GM19324 (cell line): ENCODE measurements around the gene GH2.
"Not testable (repeated sequence)": the region's sequence is repeated elsewhere in the genome, so short reads cannot be mapped to it uniquely, and the experiment has no call there.

Experiments used
- ATAC-seq: cut with Tn5 transposase; IDR thresholded peaks from one replicate; pipeline ENCODE4 v1.9.1; 2021; ENCODE audit warnings: mild to moderate bottlenecking, moderate library complexity; ENCODE audit not compliant: unreplicated experiment, low FRiP score

GH2 gene

DNA sequence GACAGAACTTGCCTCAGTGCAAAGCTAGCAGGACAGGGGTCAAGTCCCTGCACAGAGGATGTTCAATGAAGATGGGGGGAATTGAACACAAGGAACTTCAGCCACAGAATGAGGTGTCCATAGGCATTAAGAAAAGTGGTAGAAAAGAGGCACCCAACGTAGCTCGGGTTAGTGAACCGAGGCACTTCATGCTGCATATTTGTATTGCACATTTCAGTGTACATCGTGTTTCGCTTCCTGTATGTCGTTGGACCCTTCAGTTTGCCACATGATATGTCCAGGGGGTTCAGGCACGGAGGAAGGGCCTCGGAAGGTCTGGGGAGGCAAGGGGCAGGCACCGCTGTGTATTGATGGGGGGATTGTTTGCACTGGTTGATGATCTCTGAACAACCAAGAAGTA lies 3.3 kb downstream of the GH2 start:
- not testable (repeated sequence) for ATAC-seq

DNA sequence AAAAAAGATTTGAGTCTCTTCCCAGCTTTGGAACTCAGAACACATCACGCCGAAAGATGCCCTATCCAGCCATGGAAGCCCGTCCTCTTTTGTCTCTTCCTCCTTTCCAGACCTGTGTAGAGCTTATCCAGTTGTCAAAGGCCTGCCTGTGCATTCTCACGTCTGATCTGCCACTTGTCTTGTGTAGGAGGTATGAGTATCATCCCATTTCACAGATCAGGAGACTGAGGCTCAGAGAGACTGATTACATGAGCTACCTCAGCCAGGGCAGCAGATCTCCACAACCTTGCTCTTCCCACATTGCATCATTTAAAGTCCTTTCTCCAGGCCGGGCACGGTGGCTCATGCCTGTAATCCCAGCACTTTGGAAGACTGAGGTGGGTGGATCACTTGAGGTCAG lies 7.1 kb downstream of the GH2 start:
- not testable (repeated sequence) for ATAC-seq

DNA sequence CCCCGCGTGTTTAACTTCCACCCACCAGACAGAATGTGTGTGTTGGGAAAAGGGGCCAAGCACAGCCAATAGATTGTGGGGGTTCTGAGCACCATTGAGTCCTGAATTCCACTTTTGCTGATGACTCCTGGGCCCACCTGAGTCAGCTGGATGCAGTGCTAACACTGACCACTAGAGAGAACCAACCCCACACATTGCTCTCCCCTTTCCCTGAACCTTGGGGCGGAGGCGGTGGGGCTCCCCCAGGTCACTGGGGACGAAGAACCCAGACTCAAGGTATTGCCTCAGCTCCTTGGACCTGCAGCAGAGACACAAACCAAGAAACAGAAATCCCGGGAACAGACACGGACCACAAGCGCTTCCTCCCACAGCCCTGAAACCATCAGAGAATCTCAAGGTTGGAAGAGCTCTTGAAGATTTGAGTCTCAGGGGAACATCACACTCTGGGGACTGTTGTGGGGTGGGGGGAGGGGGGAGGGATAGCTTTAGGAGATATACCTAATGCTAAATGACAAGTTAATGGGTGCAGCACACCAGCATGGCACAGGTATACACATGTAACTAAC lies 7.6 kb downstream of the GH2 start:
- not testable (repeated sequence) for ATAC-seq

DNA sequence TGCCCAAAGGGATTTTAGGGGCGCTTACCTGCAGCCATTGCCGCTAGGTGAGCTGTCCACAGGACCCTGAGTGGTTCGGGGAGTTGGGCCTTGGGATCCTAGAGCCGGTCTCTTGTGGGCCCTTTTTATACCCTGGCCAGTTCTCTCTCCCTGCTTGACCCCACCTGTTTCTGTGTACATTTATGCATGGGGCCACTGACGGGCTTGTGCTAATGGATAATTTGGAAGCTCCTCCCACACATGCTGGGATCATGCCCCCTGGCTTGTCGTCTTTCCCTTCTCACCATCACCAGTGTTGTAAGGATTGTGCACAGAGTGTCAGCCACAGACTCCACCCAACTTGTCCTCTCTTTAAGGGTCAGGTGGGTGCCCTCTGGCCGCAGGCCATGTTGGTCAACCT lies 8.2 kb downstream of the GH2 start, which contains the start of gene CSH2:
CSH2 (minus strand) TSS at position 101 of the 400 bp plus-strand sequence; CDS start at position 38, 63 bp downstream.
- ATAC-seq, result not testable (repeated sequence)

DNA sequence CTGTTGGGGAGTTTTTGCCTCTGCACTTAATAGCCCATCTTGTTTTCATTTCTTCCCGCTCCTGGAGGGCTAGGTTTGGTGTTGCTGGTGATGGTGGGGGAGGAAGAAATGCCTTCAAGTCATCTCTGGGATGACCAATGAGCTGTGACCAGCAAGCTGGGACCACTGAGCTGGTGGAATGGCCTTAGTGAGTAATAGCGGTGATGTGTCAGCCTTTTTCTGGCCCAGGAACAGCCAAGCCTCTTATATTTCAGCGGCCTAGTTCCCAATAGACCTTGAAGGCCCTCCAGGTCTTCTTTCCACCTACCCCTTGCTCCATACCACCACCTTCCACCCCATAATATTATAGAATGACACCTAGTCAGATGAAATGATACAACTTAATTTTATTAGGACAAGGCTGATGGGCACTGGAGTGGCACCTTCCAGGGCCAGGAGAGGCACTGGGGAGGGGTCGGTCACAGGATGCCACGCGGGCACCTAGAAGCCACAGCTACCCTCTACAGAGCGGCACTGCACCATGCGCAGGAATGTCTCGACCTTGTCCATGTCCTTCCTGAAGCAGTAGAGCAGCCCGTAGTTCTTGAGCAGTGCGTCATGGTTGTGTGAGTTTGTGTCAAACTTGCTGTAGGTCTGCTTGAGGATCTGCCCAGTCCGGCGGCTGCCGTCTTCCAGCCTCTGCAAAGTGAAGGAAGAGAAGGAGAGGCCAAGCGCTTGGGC lies 9.9 kb downstream of the GH2 start:
- not testable (repeated sequence) for ATAC-seq

DNA sequence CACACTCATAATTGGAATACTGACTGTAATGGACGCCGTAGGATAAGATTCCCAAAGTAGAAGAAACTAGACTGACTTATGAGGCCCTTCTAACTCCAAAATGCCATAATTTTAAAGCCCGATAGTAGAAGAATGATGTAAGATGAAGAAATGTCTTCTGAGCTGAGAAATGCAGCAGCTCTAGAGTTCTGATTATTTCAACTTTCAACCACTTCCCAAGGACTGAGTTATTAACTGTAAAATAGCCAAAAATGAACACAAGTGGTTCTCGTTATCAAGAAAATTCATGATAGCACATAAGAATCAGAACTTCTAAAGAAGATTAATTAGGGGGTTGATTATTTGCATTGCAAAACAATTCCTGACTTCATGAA lies 11.5 kb downstream of the GH2 start:
- ATAC-seq, result not testable (repeated sequence)

DNA sequence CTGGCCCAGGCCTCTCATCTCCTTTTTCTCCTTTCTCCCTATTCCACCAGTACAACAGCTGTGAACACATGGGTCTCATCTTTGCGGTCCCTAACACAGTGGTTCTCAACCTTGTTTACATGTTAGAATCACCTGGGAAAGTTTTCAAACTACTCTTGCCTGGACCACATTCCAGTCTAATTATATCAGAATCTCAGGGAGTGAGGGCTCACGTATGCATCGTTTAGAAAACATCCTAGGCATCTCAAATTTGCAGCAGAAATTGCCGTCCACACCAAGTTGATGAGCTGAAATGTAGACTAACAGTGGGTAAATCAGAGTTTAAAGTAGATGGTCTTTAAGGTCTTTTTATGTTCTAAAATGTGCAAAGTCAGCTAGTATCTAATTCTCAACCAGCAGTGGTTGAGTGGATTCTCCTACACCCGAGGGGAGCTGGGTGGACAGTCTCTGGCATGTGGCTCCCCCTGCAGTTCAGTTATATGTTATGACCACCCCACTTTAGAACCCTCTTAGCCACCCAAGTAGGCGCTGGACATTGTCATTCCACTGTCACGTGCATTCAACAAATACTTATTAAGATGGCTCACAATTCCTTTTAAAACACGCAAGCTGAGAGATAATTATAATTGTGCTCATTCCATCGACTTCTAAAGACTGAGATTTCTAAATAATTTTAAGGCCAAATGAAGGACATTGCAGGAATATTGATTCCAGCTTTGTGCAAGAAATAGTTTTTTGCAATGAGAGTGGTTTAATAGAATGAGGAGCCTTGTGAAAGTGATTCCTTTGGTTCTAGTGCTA lies 12.1 kb downstream of the GH2 start:
- ATAC-seq, result not testable (repeated sequence)

DNA sequence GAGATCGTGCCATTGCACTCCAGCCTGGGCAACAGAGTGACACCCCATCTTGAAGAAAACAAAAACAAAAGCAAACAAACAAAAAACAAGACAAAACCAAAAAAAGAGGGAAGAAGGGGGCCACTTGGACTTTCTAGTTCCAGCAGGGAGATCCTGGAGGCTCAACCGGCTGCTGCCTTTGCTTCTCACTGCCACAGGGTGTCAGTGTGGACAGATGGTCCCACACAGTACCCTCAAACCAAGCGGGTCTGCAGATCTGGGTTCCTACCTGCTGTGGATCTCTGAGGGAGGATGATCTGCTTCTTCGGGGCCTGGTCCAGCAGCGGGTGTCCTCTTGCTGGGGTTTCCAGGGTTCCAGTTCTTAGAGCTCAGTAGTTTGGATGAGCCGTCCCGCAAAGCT lies 15.1 kb downstream of the GH2 start:
- ATAC-seq, result not testable (repeated sequence)

DNA sequence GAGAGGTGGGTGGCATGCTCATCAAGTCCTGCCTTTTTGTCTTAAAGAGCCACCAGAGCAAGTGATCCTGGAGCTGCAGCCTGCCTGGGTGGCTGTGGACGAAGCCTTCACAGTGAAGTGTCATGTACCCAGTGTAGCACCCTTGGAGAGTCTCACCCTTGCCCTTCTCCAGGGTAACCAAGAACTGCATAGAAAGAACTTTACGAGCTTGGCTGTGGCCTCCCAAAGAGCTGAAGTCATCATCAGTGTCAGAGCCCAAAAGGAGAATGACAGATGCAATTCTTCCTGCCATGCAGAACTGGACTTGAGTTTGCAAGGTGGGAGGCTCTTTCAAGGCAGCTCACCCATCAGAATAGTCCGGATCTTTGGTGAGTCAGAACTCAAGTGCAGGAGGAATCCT lies 22.5 kb downstream of the GH2 start:
- ATAC-seq, result no peak

DNA sequence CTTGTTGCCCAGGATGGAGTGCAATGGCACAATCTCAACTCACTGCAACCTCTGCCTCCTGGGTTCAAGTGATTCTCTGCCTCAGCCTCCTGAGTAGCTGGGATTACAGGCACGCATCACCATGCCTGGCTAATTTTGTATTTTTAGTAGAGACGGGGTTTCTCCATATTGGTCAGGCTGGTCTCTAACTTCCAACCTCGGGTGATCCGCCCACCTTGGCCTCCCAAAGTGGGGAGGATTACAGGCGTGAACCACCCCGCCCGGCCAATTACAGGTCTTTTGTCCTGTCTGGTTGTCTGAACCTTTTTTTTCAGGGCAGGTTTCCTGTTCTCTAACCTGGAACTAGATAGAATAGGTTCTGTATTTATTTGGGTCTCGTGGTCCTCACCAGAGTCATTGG lies 25.3 kb downstream of the GH2 start:
- ATAC-seq, result not testable (repeated sequence)

DNA sequence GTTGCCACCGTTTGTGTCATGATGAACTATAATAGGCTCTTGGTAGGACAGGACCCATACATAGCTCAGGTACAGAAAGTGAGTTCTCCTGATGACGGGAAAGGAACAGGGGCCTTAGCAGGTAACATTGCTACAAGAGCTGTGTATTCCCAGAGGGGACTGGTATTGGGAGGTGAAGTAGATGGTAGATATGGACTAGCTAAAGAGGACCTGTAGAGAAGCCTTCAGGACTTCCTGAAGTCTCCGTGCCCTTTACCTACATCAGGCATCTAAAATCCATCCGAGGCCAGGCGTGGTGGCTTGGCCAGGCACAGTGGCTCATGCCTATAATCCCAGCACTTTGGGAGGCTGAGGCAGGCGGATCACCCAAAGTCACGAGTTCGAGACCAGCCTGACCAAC lies 26.6 kb downstream of the GH2 start:
- no peak for ATAC-seq

DNA sequence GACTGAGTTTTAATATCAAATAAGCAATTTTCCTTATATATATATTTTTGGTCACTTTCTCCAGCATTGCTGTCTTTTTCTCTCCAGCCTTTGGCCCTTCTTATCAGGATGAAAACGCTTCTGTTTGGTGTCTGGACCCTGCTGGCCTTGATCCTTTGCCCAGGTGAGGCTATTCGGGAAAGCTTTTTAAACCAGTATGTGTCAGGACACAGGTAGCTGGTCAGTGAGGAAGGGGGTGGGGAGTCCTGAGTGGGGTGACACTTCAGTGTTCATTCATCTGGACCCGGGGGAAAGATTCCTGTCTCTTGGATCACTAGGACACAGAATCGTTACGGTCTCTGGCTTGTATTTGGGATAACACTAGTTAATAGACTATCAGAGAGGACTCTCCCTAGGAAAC lies 27.0 kb downstream of the GH2 start:
- no peak for ATAC-seq

DNA sequence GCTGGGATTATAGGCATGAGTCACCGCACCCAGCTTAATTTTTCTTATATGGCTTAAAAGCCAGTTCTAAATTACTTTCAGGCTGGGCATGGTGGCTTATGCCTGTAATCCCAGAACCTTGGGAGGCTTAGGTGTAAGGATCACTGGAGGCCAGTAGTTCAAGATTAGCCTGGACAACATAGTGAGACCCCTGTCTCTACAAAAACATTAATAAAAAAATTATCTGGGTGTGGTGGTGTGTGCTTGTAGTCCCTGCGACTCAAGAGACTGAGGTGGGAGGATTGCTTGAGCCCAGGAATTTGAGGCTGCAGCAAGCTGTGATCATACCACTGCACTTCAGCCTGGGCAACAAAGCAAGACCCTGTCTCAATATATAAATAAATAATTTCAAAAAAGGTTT lies 28.5 kb downstream of the GH2 start:
- no peak for ATAC-seq

DNA sequence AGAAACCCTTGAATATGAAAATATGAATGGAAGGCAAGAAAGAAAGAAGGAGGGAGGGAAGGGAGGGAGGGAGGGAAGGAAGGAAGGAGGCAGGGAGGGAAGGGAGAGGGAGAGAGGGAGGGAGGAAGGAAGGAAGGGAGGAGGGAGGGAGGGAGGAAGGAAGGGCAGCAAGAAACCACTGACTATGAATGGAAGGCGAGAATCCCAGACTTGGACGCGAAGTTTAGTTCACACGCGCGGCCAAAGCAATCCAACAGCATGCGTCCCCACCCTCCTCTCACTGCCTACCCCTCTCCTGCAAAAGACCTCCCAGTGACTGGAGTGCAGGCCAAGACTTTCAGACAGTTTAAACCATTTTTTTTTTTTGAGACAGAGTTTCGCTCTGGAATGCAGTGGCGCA lies 31.3 kb downstream of the GH2 start:
- ATAC-seq, result no peak

DNA sequence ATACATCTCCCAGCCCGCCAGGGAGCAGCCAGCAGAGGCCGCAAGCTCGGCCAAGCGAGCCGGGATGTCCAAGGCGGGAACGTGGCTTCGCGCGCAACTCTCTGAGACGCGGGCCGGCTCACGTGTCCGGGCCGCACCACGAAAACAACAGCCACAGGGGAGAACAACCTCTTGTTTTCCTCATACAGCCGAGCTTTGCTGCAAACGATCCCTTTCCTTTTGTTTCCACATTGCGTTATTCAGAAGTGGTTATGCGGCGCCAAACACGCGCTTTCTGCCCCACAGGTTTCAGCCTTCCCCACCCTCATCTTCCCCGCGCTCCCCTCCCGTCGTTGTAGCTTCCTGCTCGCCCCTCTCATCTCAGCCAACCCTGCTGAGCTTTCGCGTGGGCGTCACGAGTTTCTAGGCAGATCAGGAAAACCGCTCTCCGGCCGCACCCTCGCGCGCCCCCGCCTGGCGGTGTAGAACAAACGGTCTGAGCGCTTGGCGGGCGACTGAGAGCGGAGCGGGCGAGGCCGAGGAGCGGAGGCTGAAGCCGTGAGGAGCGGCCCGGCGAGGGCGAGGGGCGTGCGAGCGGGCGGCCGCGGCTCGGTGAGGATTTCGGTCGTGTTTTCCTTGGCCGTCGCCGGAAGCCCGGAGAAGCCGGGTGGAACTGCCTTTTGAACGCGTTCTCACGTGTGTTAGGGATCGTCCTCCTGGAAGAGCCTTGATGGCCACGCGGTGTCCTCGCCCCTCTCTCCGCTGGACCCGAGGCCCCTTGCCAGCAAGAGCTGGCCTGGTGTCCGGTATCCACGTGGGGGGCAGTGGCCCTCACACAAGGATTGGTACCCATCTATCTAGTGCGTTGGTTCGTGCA lies 32.7 kb downstream of the GH2 start:
- ATAC-seq, result peak; percentile 68

DNA sequence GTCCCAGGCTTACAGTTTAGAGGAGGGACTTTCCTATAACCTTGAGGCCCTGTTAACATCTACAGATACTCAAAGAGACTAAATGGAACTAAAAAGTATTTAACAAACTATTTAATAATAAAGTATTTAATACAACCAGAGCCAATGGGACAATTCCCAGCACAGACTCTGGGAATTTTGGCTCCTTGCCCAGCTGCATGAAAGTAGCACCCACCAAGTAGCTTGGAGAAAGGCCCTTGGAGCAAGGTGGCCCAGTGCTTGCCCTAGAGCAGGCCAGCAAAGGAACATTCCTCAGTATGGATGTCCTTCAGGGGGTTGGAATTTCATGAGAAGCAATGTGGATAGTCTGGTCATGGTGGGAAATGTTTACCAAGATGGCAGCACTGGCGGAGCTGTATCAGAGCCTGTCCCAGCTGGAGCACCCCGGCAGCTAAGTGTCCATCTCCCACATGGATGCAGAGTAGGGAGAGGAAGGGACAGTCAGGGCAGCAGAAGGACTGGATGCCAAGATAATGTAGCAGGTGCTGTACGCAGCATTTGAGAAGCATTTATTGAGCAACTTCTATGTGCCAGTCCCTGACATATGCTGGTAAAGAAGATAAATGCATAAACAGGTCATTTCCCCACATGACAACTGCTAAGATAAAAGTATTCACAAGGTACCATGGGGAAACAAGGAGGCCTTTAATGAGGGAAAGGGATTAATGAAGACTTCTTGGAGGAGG lies 34.1 kb downstream of the GH2 start:
- no peak for ATAC-seq

DNA sequence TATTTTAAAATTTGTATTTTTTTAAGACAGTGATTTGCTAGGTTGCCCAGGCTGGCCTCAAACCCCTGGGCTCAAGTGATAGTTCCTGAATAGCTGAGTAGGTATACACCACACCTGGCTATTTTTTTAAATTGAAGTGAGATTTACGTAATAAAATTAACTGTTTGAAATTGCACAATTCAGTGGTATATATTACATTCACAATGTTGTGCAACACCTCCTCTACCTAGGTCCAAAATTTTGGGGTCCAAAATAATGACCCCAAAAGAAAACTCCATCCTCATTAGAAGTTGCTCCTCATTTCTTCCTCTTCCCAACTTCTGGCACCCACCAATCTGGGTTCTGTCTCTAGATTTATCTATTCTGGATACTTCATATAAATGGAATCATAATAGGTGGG lies 36.2 kb downstream of the GH2 start:
- ATAC-seq, result no peak

DNA sequence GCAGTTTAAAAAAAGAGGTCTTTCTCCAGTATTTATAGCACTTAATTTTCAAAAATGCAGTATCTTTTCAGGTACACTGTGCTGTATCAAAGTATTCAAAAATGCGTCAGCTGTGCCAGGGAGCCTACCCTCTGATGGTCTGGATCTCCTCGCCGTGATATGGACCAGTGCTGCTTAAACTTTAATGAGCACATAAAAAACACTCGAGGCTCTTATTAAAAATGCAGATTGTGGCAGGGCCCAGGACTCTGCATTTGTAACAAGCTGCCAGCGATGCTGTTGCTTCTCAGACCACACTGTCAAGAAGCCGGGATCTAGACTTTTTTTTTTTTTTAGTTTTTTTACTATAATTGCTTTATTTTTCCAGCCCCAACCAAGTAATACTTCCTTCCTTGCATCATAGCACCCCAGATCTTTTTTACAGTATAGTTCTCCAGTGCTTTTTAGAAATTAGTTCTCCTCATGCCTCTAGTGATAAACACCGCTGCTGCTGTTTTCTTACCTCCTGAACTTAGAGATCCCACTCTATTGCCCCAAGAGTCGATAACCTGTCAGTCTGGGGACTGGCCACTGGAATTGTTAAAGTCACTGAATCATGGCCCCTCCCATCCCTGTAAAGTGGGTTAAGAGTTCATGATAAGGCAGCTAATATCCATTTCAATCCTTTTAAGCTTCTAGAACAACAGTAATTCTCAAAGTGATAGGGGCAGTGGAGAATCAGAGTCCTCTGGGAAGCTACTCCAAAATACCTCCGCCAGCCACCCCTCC lies 37.6 kb downstream of the GH2 start:
- no peak for ATAC-seq

DNA sequence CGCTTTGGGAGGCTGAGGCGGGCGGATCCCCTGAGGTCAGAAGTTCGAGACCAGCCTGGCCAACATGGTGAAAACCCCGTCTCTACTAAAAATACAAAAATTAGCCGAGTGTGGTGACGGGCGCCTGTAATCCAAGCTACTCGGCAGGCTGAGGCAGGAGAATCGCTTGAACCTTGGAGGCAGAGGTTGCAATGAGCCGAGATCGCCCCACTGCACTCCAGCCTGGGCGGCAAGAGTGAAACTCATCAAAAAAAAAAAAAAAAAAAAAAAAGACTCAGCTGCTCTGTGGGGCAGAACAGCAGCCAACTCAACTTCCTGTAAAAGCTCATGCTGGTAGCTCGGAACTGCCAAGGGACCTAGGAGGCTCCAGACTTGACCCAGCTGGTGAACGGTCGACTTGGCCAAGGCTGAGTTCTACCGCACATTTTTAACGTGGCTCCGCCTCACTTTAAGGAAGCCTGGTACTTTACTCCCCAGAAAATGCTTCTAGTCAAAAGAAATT lies 38.3 kb downstream of the GH2 start:
- not testable (repeated sequence) for ATAC-seq
